IMR-90 (cell line): ENCODE data around the gene SEMG1. TPM values are rescaled to one million over a fixed set of nuclear protein-coding genes. Genes with fewer than 3 reads are reported as not detected.

ENCODE experiments used
- ATAC-seq: fragments of 200-7000 bp; cut with Tn5 transposase; 2 replicates; pipeline ENCODE4 v1.9.1; 2020; ENCODE audit warnings: low read depth, mild to moderate bottlenecking, moderate library complexity
- BruUV-seq: library from RNA; stranded (reverse); fragments of 400-500 nt; replicated peaks from 2 replicates; lab custom pipeline; 2021; lab: Mats Ljungman, UMichigan
- CTCF ChIA-PET: fragments of 300-600 bp; formaldehyde crosslinking; extraction: SDS; loops from one replicate; lab custom pipeline; 2021; ENCODE audit warnings: antibody characterized with exemption; lab: Yijun Ruan, JAX
- POLR2A ChIA-PET: fragments of 300-600 bp; sonication (Branson Sonifier 250); formaldehyde crosslinking; loops from one replicate; lab custom pipeline; 2022; ENCODE audit warnings: antibody characterized with exemption; ENCODE audit not compliant: unreplicated experiment; lab: Charles Lee
- DNase-seq: peaks from one replicate; pipeline ENCODE4 v3.0.0; 2013
- H2AFZ ChIP-seq: replicated peaks from 2 replicates; pipeline ENCODE3; 2013; ENCODE audit warnings: low read length, mild to moderate bottlenecking; ENCODE audit not compliant: poor library complexity
- H2AK5ac ChIP-seq: 2 replicates; pipeline ENCODE4 v1.6.1; 2013; ENCODE audit warnings: low read depth, low read length, inconsistent platforms
- H2AK9ac ChIP-seq: replicated peaks from 2 replicates; pipeline ENCODE3; 2013; ENCODE audit warnings: mild to moderate bottlenecking, low read depth, low read length, moderate library complexity; ENCODE audit not compliant: poor library complexity
- H2BK120ac ChIP-seq: 2 replicates; pipeline ENCODE4 v1.6.1; 2013; ENCODE audit warnings: low read depth, low read length, inconsistent platforms
- H2BK15ac ChIP-seq: 3 replicates; pipeline ENCODE4 v1.6.1; 2013; ENCODE audit warnings: low read depth, low read length, inconsistent platforms
- H2BK20ac ChIP-seq: 2 replicates; pipeline ENCODE4 v1.6.1; 2013; ENCODE audit warnings: low read depth, mild to moderate bottlenecking, inconsistent platforms, low read length, moderate library complexity
- H2BK5ac ChIP-seq: 2 replicates; pipeline ENCODE4 v1.6.1; 2013; ENCODE audit warnings: mild to moderate bottlenecking, low read depth, low read length, inconsistent platforms; ENCODE audit not compliant: poor library complexity, severe bottlenecking
- H3K14ac ChIP-seq: replicated peaks from 2 replicates; pipeline ENCODE4 v1.6.1; 2013; ENCODE audit warnings: low read depth, low read length, inconsistent platforms
- H3K18ac ChIP-seq: 2 replicates; pipeline ENCODE4 v1.6.1; 2013; ENCODE audit warnings: low read depth, low read length, control low read depth
- H3K23ac ChIP-seq: 2 replicates; pipeline ENCODE4 v1.6.1; 2013; ENCODE audit warnings: low read depth, low read length, inconsistent platforms
- H3K27ac ChIP-seq: 2 replicates; pipeline ENCODE4 v1.5.1; 2013; ENCODE audit warnings: mild to moderate bottlenecking, control low read depth, low read length; ENCODE audit not compliant: insufficient read depth
- H3K27me3 ChIP-seq: 2 replicates; pipeline ENCODE4 v1.6.1; 2013; ENCODE audit warnings: low read length; ENCODE audit not compliant: control insufficient read depth, insufficient read depth
- H3K36me3 ChIP-seq: 2 replicates; pipeline ENCODE4 v1.6.1; 2013; ENCODE audit warnings: low read length, mixed read lengths; ENCODE audit not compliant: control insufficient read depth, insufficient read depth
- H3K4ac ChIP-seq: 2 replicates; pipeline ENCODE4 v1.6.1; 2013; ENCODE audit warnings: low read depth, low read length, inconsistent platforms
- H3K4me1 ChIP-seq: 2 replicates; pipeline ENCODE4 v1.6.1; 2013; ENCODE audit warnings: low read length, mixed read lengths; ENCODE audit not compliant: control insufficient read depth, insufficient read depth
- H3K4me2 ChIP-seq: 2 replicates; pipeline ENCODE4 v1.6.1; 2013; ENCODE audit warnings: low read depth, mild to moderate bottlenecking, control low read depth, low read length, moderate library complexity
- H3K4me3 ChIP-seq: 2 replicates; pipeline ENCODE4 v1.5.1; 2013; ENCODE audit warnings: low read depth, mild to moderate bottlenecking, control low read depth, low read length, moderate library complexity; ENCODE audit not compliant: insufficient read depth
- H3K56ac ChIP-seq: 2 replicates; pipeline ENCODE4 v1.6.1; 2013; ENCODE audit warnings: low read length, inconsistent platforms; ENCODE audit not compliant: insufficient read depth; ENCODE audit errors: extremely low read depth
- H3K79me1 ChIP-seq, 2 experiments: 2 replicates each; pipeline ENCODE4 v1.6.1; 2013; ENCODE audit warnings: low read length in 2 of 2, inconsistent platforms in 1 of 2, low read depth in 1 of 2
- H3K9ac ChIP-seq: 2 replicates; pipeline ENCODE4 v1.6.1; 2013; ENCODE audit warnings: low read depth, low read length, control low read depth
- H3K9me1 ChIP-seq: 2 replicates; pipeline ENCODE4 v1.6.1; 2013; ENCODE audit warnings: low read length, inconsistent platforms; ENCODE audit not compliant: insufficient read depth
- H3K9me3 ChIP-seq: 2 replicates; pipeline ENCODE4 v1.6.1; 2013; ENCODE audit warnings: low read length; ENCODE audit not compliant: control insufficient read depth, insufficient read depth
- H4K20me1 ChIP-seq: 2 replicates; pipeline ENCODE4 v1.6.1; 2013; ENCODE audit warnings: low read length, inconsistent platforms; ENCODE audit not compliant: insufficient read depth
- H4K5ac ChIP-seq: 2 replicates; pipeline ENCODE4 v1.6.1; 2013; ENCODE audit warnings: mild to moderate bottlenecking, low read depth, low read length, control low read depth
- H4K8ac ChIP-seq, 2 experiments: 2 replicates each; pipeline ENCODE4 v1.6.1; 2013; ENCODE audit warnings: low read depth in 2 of 2, low read length in 2 of 2, control low read depth in 1 of 2, inconsistent platforms in 1 of 2
- H4K91ac ChIP-seq: 2 replicates; pipeline ENCODE4 v1.6.1; 2013; ENCODE audit warnings: low read depth, low read length, inconsistent platforms; ENCODE audit not compliant: insufficient read depth
- BHLHE40 ChIP-seq: fragments of 150-350 bp; IDR thresholded peaks from 2 replicates; pipeline ENCODE4 v1.6.1; 2016; ENCODE audit warnings: mild to moderate bottlenecking, low read depth, low read length
- CEBPB ChIP-seq: IDR thresholded peaks from 2 replicates; pipeline ENCODE4 v1.6.1; 2012; ENCODE audit warnings: low read depth, low read length, improper control_type of control experiment
- CHD1 ChIP-seq: IDR thresholded peaks from 2 replicates; pipeline ENCODE4 v1.6.1; 2012; ENCODE audit warnings: low read depth, low read length, improper control_type of control experiment
- FOS ChIP-seq: fragments of 150-350 bp; IDR thresholded peaks from 2 replicates; pipeline ENCODE4 v1.6.1; 2016; ENCODE audit warnings: low read depth, low read length
- MAFK ChIP-seq: IDR thresholded peaks from 2 replicates; pipeline ENCODE4 v1.6.1; 2012; ENCODE audit warnings: low read depth, low read length, improper control_type of control experiment
- MAZ ChIP-seq: IDR thresholded peaks from 2 replicates; pipeline ENCODE4 v1.6.1; 2012; ENCODE audit warnings: low read depth, mild to moderate bottlenecking, low read length, improper control_type of control experiment, moderate library complexity, borderline replicate concordance
- MXI1 ChIP-seq: IDR thresholded peaks from 2 replicates; pipeline ENCODE4 v1.6.1; 2012; ENCODE audit warnings: low read depth, mild to moderate bottlenecking, low read length, moderate library complexity, borderline replicate concordance
- NFE2L2 ChIP-seq: fragments of 150-350 bp; IDR thresholded peaks from 2 replicates; pipeline ENCODE4 v1.6.1; 2016; ENCODE audit warnings: low read depth, mild to moderate bottlenecking, low read length
- POLR2A ChIP-seq: IDR thresholded peaks from 2 replicates; pipeline ENCODE4 v1.6.1; 2012; ENCODE audit warnings: mild to moderate bottlenecking, low read depth, low read length
- RAD21 ChIP-seq: IDR thresholded peaks from 2 replicates; pipeline ENCODE4 v1.6.1; 2012; ENCODE audit warnings: low read length, improper control_type of control experiment
- RCOR1 ChIP-seq: IDR thresholded peaks from 2 replicates; pipeline ENCODE4 v1.6.1; 2012; ENCODE audit warnings: mild to moderate bottlenecking, low read length, improper control_type of control experiment; ENCODE audit not compliant: insufficient replicate concordance
- RFX5 ChIP-seq: IDR thresholded peaks from 2 replicates; pipeline ENCODE4 v1.8.0; 2012; ENCODE audit warnings: low read depth, mild to moderate bottlenecking, low read length, moderate library complexity
- SMC3 ChIP-seq: fragments of 150-350 bp; IDR thresholded peaks from 2 replicates; pipeline ENCODE4 v1.6.1; 2016; ENCODE audit warnings: low read depth, mild to moderate bottlenecking, antibody characterized with exemption, low read length, moderate library complexity
- WGBS, 2 experiments: methylation state at CpG; one replicate each; pipeline versions ENCODE4 v1.1.5 to v1.1.7; 2013; ENCODE audit warnings: missing lambda C conversion rate in 2 of 2; ENCODE audit not compliant: insufficient read length in 1 of 2; ENCODE audit errors: extremely low coverage in 2 of 2; 5-methylcytosine and 5-hydroxymethylcytosine counted together
- dilution Hi-C: fragments of 300-500 bp; cut with HindIII; formaldehyde crosslinking; loops from one replicate; pipeline ENCODE4 v1.14.3; 2018; ENCODE audit warnings: low sequenced_read_pairs; ENCODE audit not compliant: unreplicated experiment
- in situ Hi-C: fragments of 300-500 bp; cut with MboI; formaldehyde crosslinking; loops from 3 replicates; pipeline ENCODE4 v1.14.3; 2019; ENCODE audit warnings: low sequenced_read_pairs, inconsistent platforms, mixed read lengths
- intact Hi-C: fragments of 100-400 bp; cut with micrococcal nuclease; formaldehyde crosslinking; loops from 2 replicates; pipeline ENCODE4 v1.10.0; 2022
- polyA plus RNA-seq, 3 experiments: library from polyadenylated mRNA; depleted of rRNA; stranded (reverse); fragments of >200 nt; gene quantifications; 2 replicates each; pipeline ENCODE4 v1.2.3, GENCODE V29; 2012; ENCODE audit warnings: low replicate concordance in 1 of 3
- total RNA-seq: library from RNA; depleted of rRNA; stranded (reverse); fragments of >200 nt; gene quantifications from 2 replicates; pipeline ENCODE4 v1.2.3, GENCODE V29; 2012
- TF ChIP-seq, protein P1 (sequence below): conservative IDR thresholded peaks from 2 replicates; pipeline ENCODE4 v1.5.1; 2012; ENCODE audit warnings: mild to moderate bottlenecking, low read depth, low read length, improper control_type of control experiment
- TF ChIP-seq, protein P2 (sequence below): fragments of 150-350 bp; IDR thresholded peaks from 2 replicates; pipeline ENCODE4 v1.6.1; 2016; ENCODE audit warnings: low read depth, mild to moderate bottlenecking, low read length, moderate library complexity, borderline replicate concordance
- TF ChIP-seq, protein P3 (sequence below): fragments of 150-350 bp; IDR thresholded peaks from 2 replicates; pipeline ENCODE4 v1.6.1; 2017; ENCODE audit warnings: mild to moderate bottlenecking, antibody characterized with exemption, low read length, low read depth

SEMG1 gene
- total and polyA plus RNA-seq, 2 of the 4 experiments (the other 2 are of a cell fraction), result not detected

DNA sequence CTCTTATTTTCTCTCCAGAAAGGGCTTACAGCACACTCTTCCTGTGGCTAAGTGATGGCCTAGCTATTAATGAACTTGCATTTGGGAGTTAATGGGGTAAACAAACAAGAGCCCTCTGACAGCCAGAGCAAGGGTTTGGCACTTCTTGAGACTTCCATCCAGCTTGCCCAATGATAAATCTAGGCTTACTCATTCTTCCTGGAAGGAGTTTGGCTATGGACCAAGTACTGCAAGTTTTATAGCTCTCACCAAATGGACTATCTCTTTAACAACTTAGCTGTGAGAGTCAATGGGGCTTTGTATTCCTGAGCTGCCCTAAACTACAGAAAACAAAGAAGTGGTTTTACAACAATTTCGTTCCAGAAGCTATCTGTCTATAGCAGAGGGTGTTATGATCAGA is 48.9 kb upstream of the SEMG1 start:
- no peaks in the 10 kb centered on the region for H3K9me3 ChIP-seq
- no peak overlapping the region for H3K27ac ChIP-seq
- POLR2A ChIA-PET, result no interaction called here
- H2AK5ac ChIP-seq, result no peak overlapping the region
- H3K27me3 ChIP-seq, result peaks cover 4% of the 10 kb centered on the region
- no peak overlapping the region for H3K56ac ChIP-seq
- no CpG with 5 or more reads among the region's 1 CpG for WGBS, 2 experiments
- dilution Hi-C loops (no loop called here), intact Hi-C loops (no loop called here), in situ Hi-C loops (no loop called here)
- H4K5ac ChIP-seq, result no peak overlapping the region
- no peak overlapping the region for H3K4me3 ChIP-seq
- H4K8ac ChIP-seq, result no peak overlapping the region
- H3K79me1 ChIP-seq, result no peaks in the 10 kb centered on the region
- no peaks in the 10 kb centered on the region for H3K9me1 ChIP-seq
- ATAC-seq, result peak; percentile 60
- H2BK15ac ChIP-seq, result no peak overlapping the region
- H3K14ac ChIP-seq, result no peak overlapping the region
- H2BK5ac ChIP-seq, result no peak overlapping the region
- H3K4me2 ChIP-seq, result no peak overlapping the region
- no peak overlapping the region for H2BK120ac ChIP-seq
- no peaks in the 10 kb centered on the region for H4K20me1 ChIP-seq
- peak; percentile 43 for DNase-seq
- BruUV-seq, result no TSS peak
- CTCF ChIA-PET, result interaction anchor here (0.6 kb wide), 1 partner anchor 259 kb away, joined by 3 read pairs; no protein-coding TSS in a partner anchor
- no peaks in the 10 kb centered on the region for H3K36me3 ChIP-seq
- no peak overlapping the region for H3K4ac ChIP-seq
- no peak overlapping the region for H3K23ac ChIP-seq
- H3K9ac ChIP-seq, result no peak overlapping the region
- no peak overlapping the region for H3K18ac ChIP-seq
- H2AK9ac ChIP-seq, result no peak overlapping the region
- H3K4me1 ChIP-seq, result peaks cover 2% of the 10 kb centered on the region; the same call in 1 of the 2 replicates
- no peak overlapping the region for H2AFZ ChIP-seq
- TF ChIP-seq POLR2A (no peak), CHD1 (no peak), MAFK (no peak), NFE2L2 (no peak), MAZ (no peak), RCOR1 (no peak), MXI1 (no peak), BHLHE40 (no peak), RFX5 (no peak), FOS (no peak), SMC3 (no peak), RAD21 (no peak), CEBPB (no peak)
- TF ChIP-seq, protein P1, sequence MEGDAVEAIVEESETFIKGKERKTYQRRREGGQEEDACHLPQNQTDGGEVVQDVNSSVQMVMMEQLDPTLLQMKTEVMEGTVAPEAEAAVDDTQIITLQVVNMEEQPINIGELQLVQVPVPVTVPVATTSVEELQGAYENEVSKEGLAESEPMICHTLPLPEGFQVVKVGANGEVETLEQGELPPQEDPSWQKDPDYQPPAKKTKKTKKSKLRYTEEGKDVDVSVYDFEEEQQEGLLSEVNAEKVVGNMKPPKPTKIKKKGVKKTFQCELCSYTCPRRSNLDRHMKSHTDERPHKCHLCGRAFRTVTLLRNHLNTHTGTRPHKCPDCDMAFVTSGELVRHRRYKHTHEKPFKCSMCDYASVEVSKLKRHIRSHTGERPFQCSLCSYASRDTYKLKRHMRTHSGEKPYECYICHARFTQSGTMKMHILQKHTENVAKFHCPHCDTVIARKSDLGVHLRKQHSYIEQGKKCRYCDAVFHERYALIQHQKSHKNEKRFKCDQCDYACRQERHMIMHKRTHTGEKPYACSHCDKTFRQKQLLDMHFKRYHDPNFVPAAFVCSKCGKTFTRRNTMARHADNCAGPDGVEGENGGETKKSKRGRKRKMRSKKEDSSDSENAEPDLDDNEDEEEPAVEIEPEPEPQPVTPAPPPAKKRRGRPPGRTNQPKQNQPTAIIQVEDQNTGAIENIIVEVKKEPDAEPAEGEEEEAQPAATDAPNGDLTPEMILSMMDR, result no peak
- TF ChIP-seq, protein P2, sequence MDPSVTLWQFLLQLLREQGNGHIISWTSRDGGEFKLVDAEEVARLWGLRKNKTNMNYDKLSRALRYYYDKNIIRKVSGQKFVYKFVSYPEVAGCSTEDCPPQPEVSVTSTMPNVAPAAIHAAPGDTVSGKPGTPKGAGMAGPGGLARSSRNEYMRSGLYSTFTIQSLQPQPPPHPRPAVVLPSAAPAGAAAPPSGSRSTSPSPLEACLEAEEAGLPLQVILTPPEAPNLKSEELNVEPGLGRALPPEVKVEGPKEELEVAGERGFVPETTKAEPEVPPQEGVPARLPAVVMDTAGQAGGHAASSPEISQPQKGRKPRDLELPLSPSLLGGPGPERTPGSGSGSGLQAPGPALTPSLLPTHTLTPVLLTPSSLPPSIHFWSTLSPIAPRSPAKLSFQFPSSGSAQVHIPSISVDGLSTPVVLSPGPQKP, result no peak
- TF ChIP-seq, protein P3, sequence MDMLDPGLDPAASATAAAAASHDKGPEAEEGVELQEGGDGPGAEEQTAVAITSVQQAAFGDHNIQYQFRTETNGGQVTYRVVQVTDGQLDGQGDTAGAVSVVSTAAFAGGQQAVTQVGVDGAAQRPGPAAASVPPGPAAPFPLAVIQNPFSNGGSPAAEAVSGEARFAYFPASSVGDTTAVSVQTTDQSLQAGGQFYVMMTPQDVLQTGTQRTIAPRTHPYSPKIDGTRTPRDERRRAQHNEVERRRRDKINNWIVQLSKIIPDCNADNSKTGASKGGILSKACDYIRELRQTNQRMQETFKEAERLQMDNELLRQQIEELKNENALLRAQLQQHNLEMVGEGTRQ, result no peak
- no peak overlapping the region for H2BK20ac ChIP-seq
- H4K91ac ChIP-seq, result no peak overlapping the region
